Cortex of kidney (tissue), 1 donor: Measurements from ENCODE around the gene CPLANE2.
"Not testable (repeated sequence)": the region's sequence is repeated elsewhere in the genome, so short reads cannot be mapped to it uniquely, and the experiment has no call there.

Experiments used
- DNase-seq: peaks from one replicate; lab custom pipeline; 2025; lab: John Stamatoyannopoulos, UW

Gene CPLANE2

GRCh38 chr1:16208270-16208987 lies 28.6 kb downstream of the CPLANE2 start:
- DNase-seq: no peak

- DNase-seq: no peak
Observed at GRCh38 chr1:16207318-16208269, 29.4 kb downstream of the CPLANE2 start.

- no peak for DNase-seq
Observed at GRCh38 chr1:16206547-16207317, 30.3 kb downstream of the CPLANE2 start.

GRCh38 chr1:16205891-16206546 lies 31.0 kb downstream of the CPLANE2 start:
- DNase-seq: no peak

- no peak for DNase-seq
Observed at GRCh38 chr1:16205334-16205671, 31.7 kb downstream of the CPLANE2 start.

- no peak for DNase-seq
Observed at GRCh38 chr1:16204634-16205333, 32.2 kb downstream of the CPLANE2 start.

GRCh38 chr1:16204216-16204615 lies 32.8 kb downstream of the CPLANE2 start:
- no peak for DNase-seq

GRCh38 chr1:16203550-16203949 lies 33.4 kb downstream of the CPLANE2 start:
- no peak for DNase-seq

- DNase-seq: no peak
Observed at GRCh38 chr1:16202281-16203210, 34.4 kb downstream of the CPLANE2 start.

- no peak for DNase-seq
Observed at GRCh38 chr1:16199700-16200099, 37.3 kb downstream of the CPLANE2 start.

GRCh38 chr1:16199157-16199501 lies 37.9 kb downstream of the CPLANE2 start:
- DNase-seq: no peak

- no peak for DNase-seq
Observed at GRCh38 chr1:16198444-16199156, 38.4 kb downstream of the CPLANE2 start.

GRCh38 chr1:16196874-16197273 lies 40.1 kb downstream of the CPLANE2 start:
- DNase-seq: no peak

- DNase-seq: not testable (repeated sequence)
Observed at GRCh38 chr1:16196139-16196538, 40.8 kb downstream of the CPLANE2 start.

- DNase-seq: no peak
Observed at GRCh38 chr1:16195518-16195905, 41.5 kb downstream of the CPLANE2 start.

GRCh38 chr1:16191916-16192546 lies 45.0 kb downstream of the CPLANE2 start:
- DNase-seq: no peak

- DNase-seq: no peak
Observed at GRCh38 chr1:16191309-16191708, 45.7 kb downstream of the CPLANE2 start.

- DNase-seq: no peak
Observed at GRCh38 chr1:16189921-16190621, 46.9 kb downstream of the CPLANE2 start.
